H9 (cell line): ENCODE measurements around the gene KRTAP10-3. TPM values are rescaled to one million over a fixed set of nuclear protein-coding genes. Genes with fewer than 3 reads are reported as not detected.

Experiments
- DNase-seq: peaks from one replicate; pipeline ENCODE4 v3.0.0-alpha.2; 2017
- H2AFZ ChIP-seq: one replicate; pipeline ENCODE4 v1.6.1; 2013; ENCODE audit warnings: mild to moderate bottlenecking, low read length, control low read depth, moderate library complexity
- H2AK5ac ChIP-seq: 2 replicates; pipeline ENCODE4 v1.6.1; 2013; ENCODE audit warnings: low read length, control low read depth, mixed read lengths; ENCODE audit not compliant: insufficient read length
- H2BK120ac ChIP-seq: one replicate; pipeline ENCODE4 v1.6.1; 2013; ENCODE audit warnings: low read depth, mild to moderate bottlenecking, low read length, control low read depth, inconsistent platforms; ENCODE audit not compliant: poor library complexity, severe bottlenecking
- H2BK12ac ChIP-seq: 2 replicates; pipeline ENCODE4 v1.6.1; 2013; ENCODE audit warnings: low read length, control low read depth, mixed read lengths, low read depth; ENCODE audit not compliant: insufficient read length
- H2BK15ac ChIP-seq: 2 replicates; pipeline ENCODE4 v1.6.1; 2013; ENCODE audit warnings: low read depth, low read length, control low read depth
- H2BK20ac ChIP-seq: one replicate; pipeline ENCODE4 v1.6.1; 2013; ENCODE audit warnings: low read depth, mild to moderate bottlenecking, low read length, control low read depth, inconsistent platforms; ENCODE audit not compliant: poor library complexity, severe bottlenecking
- H2BK5ac ChIP-seq: 2 replicates; pipeline ENCODE4 v1.6.1; 2013; ENCODE audit warnings: low read length, control low read depth, mixed read lengths; ENCODE audit not compliant: insufficient read length
- H3K14ac ChIP-seq: 2 replicates; pipeline ENCODE4 v1.6.1; 2013; ENCODE audit warnings: low read length, control low read depth; ENCODE audit not compliant: insufficient read depth
- H3K18ac ChIP-seq: 2 replicates; pipeline ENCODE4 v1.6.1; 2013; ENCODE audit warnings: low read depth, mild to moderate bottlenecking, mixed read lengths, low read length, control low read depth; ENCODE audit not compliant: insufficient read length
- H3K23ac ChIP-seq: 2 replicates; pipeline ENCODE4 v1.6.1; 2013; ENCODE audit warnings: low read length, control low read depth, mixed read lengths, low read depth; ENCODE audit not compliant: insufficient read length
- H3K23me2 ChIP-seq: 2 replicates; pipeline ENCODE4 v1.6.1; 2013; ENCODE audit warnings: low read depth, mild to moderate bottlenecking, mixed read lengths, low read length, control low read depth; ENCODE audit not compliant: insufficient read length, poor library complexity, severe bottlenecking
- H3K27ac ChIP-seq: 2 replicates; pipeline ENCODE4 v1.5.1; 2013; ENCODE audit warnings: low read length, control low read depth, mixed read lengths, low read depth; ENCODE audit not compliant: insufficient read length
- H3K27me3 ChIP-seq: 2 replicates; pipeline ENCODE4 v1.6.1; 2013; ENCODE audit warnings: low read length, control low read depth, inconsistent platforms; ENCODE audit not compliant: insufficient read depth
- H3K4ac ChIP-seq: 2 replicates; pipeline ENCODE4 v1.6.1; 2013; ENCODE audit warnings: low read depth, mild to moderate bottlenecking, control low read depth, inconsistent platforms, low read length, moderate library complexity
- H3K4me1 ChIP-seq: 2 replicates; pipeline ENCODE4 v1.6.1; 2013; ENCODE audit warnings: low read length, control low read depth, inconsistent platforms; ENCODE audit not compliant: insufficient read depth
- H3K4me2 ChIP-seq: 2 replicates; pipeline ENCODE4 v1.6.1; 2013; ENCODE audit warnings: low read length, control low read depth, mixed read lengths; ENCODE audit not compliant: insufficient read length, insufficient read depth
- H3K56ac ChIP-seq: 2 replicates; pipeline ENCODE4 v1.6.1; 2013; ENCODE audit warnings: low read depth, mild to moderate bottlenecking, mixed read lengths, low read length, control low read depth; ENCODE audit not compliant: insufficient read length
- H3K79me1 ChIP-seq: 2 replicates; pipeline ENCODE4 v1.6.1; 2013; ENCODE audit warnings: low read depth, mild to moderate bottlenecking, moderate library complexity, low read length, control low read depth, inconsistent platforms; ENCODE audit not compliant: insufficient read depth, poor library complexity, severe bottlenecking
- H3K79me2 ChIP-seq: 2 replicates; pipeline ENCODE4 v1.6.1; 2013; ENCODE audit warnings: low read length, control low read depth, inconsistent platforms; ENCODE audit not compliant: insufficient read depth
- H3K9ac ChIP-seq: 2 replicates; pipeline ENCODE4 v1.6.1; 2013; ENCODE audit warnings: low read length, control low read depth, mixed read lengths; ENCODE audit not compliant: insufficient read length; ENCODE audit errors: extremely low read depth
- H3K9me3 ChIP-seq: one replicate; pipeline ENCODE4 v1.6.1; 2013; ENCODE audit warnings: low read depth, low read length, inconsistent platforms; ENCODE audit not compliant: control insufficient read depth
- H3T11ph ChIP-seq: one replicate; pipeline ENCODE4 v1.6.1; 2013; ENCODE audit warnings: mild to moderate bottlenecking, low read length, control low read depth, inconsistent platforms
- H4K20me1 ChIP-seq: one replicate; pipeline ENCODE4 v1.6.1; 2013; ENCODE audit not compliant: control insufficient read depth, insufficient read length, insufficient read depth
- H4K5ac ChIP-seq: 2 replicates; pipeline ENCODE4 v1.6.1; 2013; ENCODE audit warnings: low read depth, mild to moderate bottlenecking, mixed read lengths, low read length, control low read depth; ENCODE audit not compliant: insufficient read length
- H4K8ac ChIP-seq: replicated peaks from 2 replicates; pipeline ENCODE4 v1.6.1; 2013; ENCODE audit warnings: low read length, control low read depth, mixed read lengths, low read depth; ENCODE audit not compliant: insufficient read length
- H4K91ac ChIP-seq: 2 replicates; pipeline ENCODE4 v1.6.1; 2013; ENCODE audit warnings: low read depth, mild to moderate bottlenecking, moderate library complexity, mixed read lengths, low read length, control low read depth; ENCODE audit not compliant: insufficient read length
- H3K27ac Mint-ChIP-seq, 3 experiments: 2 replicates in 2 of 3; 3 replicates in 1 of 3; pipeline ENCODE4 v1.8.0; 2020 to 2021; ENCODE audit warnings: mixed read lengths in 3 of 3, mild to moderate bottlenecking in 1 of 3, moderate library complexity in 1 of 3
- H3K27me3 Mint-ChIP-seq: 2 replicates; pipeline ENCODE4 v1.8.0; 2021; ENCODE audit warnings: low read depth, mild to moderate bottlenecking, moderate library complexity, mixed read lengths
- H3K36me3 Mint-ChIP-seq, 3 experiments: 2 replicates in 2 of 3; 3 replicates in 1 of 3; pipeline ENCODE4 v1.8.0; 2020 to 2021; ENCODE audit warnings: low read depth in 3 of 3, mixed read lengths in 3 of 3; ENCODE audit not compliant: insufficient read depth in 1 of 3
- H3K4me1 Mint-ChIP-seq, 2 experiments: 2 replicates each; pipeline ENCODE4 v1.8.0; 2020; ENCODE audit warnings: mixed read lengths in 2 of 2
- H3K4me3 Mint-ChIP-seq, 2 experiments: 2 replicates in 1 of 2; 3 replicates in 1 of 2; pipeline ENCODE4 v1.8.0; 2020 to 2021; ENCODE audit warnings: mild to moderate bottlenecking in 2 of 2, mixed read lengths in 2 of 2, moderate library complexity in 1 of 2
- H3K9me3 Mint-ChIP-seq, 2 experiments: 2 replicates in 1 of 2; 3 replicates in 1 of 2; pipeline ENCODE4 v1.8.0; 2020; ENCODE audit warnings: mild to moderate bottlenecking in 2 of 2, mixed read lengths in 2 of 2, moderate library complexity in 1 of 2
- CTCF ChIP-seq: fragments of 200-600 bp; sonication (generic); conservative IDR thresholded peaks from 3 replicates; pipeline ENCODE4 v1.8.0; 2021; ENCODE audit warnings: antibody characterized with exemption, mild to moderate bottlenecking
- WGBS: extraction: QIAGEN DNeasy Blood & Tissue Kit; methylation state at CpG from one replicate; pipeline ENCODE4 v1.1.7; 2013; ENCODE audit warnings: missing lambda C conversion rate, low lambda C conversion rate, mixed read lengths; ENCODE audit not compliant: insufficient read length; ENCODE audit errors: extremely low coverage; 5-methylcytosine and 5-hydroxymethylcytosine counted together
- total RNA-seq: library from RNA; stranded (reverse); gene quantifications from 2 replicates; pipeline ENCODE4 v1.2.1, GENCODE V29; 2021

The KRTAP10-3 gene
- total RNA-seq, 1 experiment from 2014 or later: not detected

- H2AFZ ChIP-seq: no peak overlapping the region
- H3K14ac ChIP-seq: no peak overlapping the region
- no peak overlapping the region for H3K4me2 ChIP-seq
- Mint-ChIP-seq H3K36me3 (peaks cover 2 to 8% (median 4%) of the 10 kb centered on the region in 3 experiments; a peak in 4 of 7 replicates), H3K4me3 (no peak overlapping the region), H3K27ac (peak overlapping the region in 1 of 3 experiments; percentile 89; a peak in 1 of 7 replicates), H3K4me1 (peaks cover 4 to 8% of the 10 kb centered on the region in 2 experiments; a peak in 2 of 4 replicates), H3K9me3 (no peaks in the 10 kb centered on the region), H3K27me3 (peaks cover 12% of the 10 kb centered on the region)
- H4K8ac ChIP-seq: no peak overlapping the region
- no peak overlapping the region for H4K91ac ChIP-seq
- H2BK5ac ChIP-seq: no peak overlapping the region
- no peak overlapping the region for H3K4ac ChIP-seq
- no peak for DNase-seq
- no peak overlapping the region for H4K5ac ChIP-seq
- H3K27ac ChIP-seq: no peak overlapping the region
- H2BK12ac ChIP-seq: no peak overlapping the region
- H2BK120ac ChIP-seq: no peak overlapping the region
- H2BK15ac ChIP-seq: no peak overlapping the region
- H3K27me3 ChIP-seq: no peaks in the 10 kb centered on the region
- H2BK20ac ChIP-seq: no peak overlapping the region
- H3K4me1 ChIP-seq: no peaks in the 10 kb centered on the region
- no peak overlapping the region for H3T11ph ChIP-seq
- no peak overlapping the region for H3K9ac ChIP-seq
- H3K23me2 ChIP-seq: no peaks in the 10 kb centered on the region
- H4K20me1 ChIP-seq: no peaks in the 10 kb centered on the region
- H3K18ac ChIP-seq: no peak overlapping the region
- no peaks in the 10 kb centered on the region for H3K79me1 ChIP-seq
- H3K23ac ChIP-seq: no peak overlapping the region
- no peak for TF ChIP-seq CTCF
- H3K79me2 ChIP-seq: no peaks in the 10 kb centered on the region
- H3K56ac ChIP-seq: no peak overlapping the region
- H3K9me3 ChIP-seq: no peaks in the 10 kb centered on the region
- H2AK5ac ChIP-seq: no peak overlapping the region
- no CpG with 5 or more reads among the region's 12 CpGs for WGBS
Observed at GRCh38 chr21:44518686-44519085, 39.9 kb downstream of the KRTAP10-3 start.
